PC-9 (cell line): ENCODE data around the gene MMP2. TPM values are rescaled to one million over a fixed set of nuclear protein-coding genes. Genes with fewer than 3 reads are reported as not detected.

Experiments used
- BruUV-seq: library from RNA; stranded (reverse); fragments of 400-500 nt; replicated peaks from 2 replicates; lab custom pipeline; 2021; lab: Mats Ljungman, UMichigan
- CTCF ChIA-PET: fragments of 300-600 bp; sonication (Branson Sonifier 250); formaldehyde crosslinking; loops from one replicate; lab custom pipeline; 2022; ENCODE audit warnings: antibody characterized with exemption; lab: Charles Lee
- POLR2A ChIA-PET: fragments of 300-600 bp; sonication (Branson Sonifier 250); formaldehyde crosslinking; loops from one replicate; lab custom pipeline; 2022; ENCODE audit warnings: antibody characterized with exemption; ENCODE audit not compliant: unreplicated experiment; lab: Charles Lee
- DNase-seq, 2 experiments: peaks; one replicate each; pipeline versions ENCODE4 v3.0.0 to v3.0.0-alpha.2; 2015 to 2022; ENCODE audit warnings: mixed read lengths in 1 of 2
- H2AFZ ChIP-seq: fragments of 200-600 bp; sonication (generic); 2 replicates; pipeline ENCODE4 v1.8.1; 2017; ENCODE audit warnings: antibody characterized with exemption
- H3F3A ChIP-seq: fragments of 200-600 bp; sonication (generic); 2 replicates; pipeline ENCODE4 v1.8.1; 2017; ENCODE audit warnings: antibody characterized with exemption, mild to moderate bottlenecking, low read depth; ENCODE audit not compliant: insufficient read depth
- H3K27ac ChIP-seq: fragments of 200-600 bp; sonication (generic); 2 replicates; pipeline ENCODE4 v1.6.1; 2016; ENCODE audit warnings: mixed run types
- H3K27me3 ChIP-seq: fragments of 200-600 bp; sonication (generic); 2 replicates; pipeline ENCODE4 v1.6.1; 2016; ENCODE audit warnings: low read depth, mixed run types; ENCODE audit not compliant: insufficient read depth
- H3K36me3 ChIP-seq: fragments of 200-600 bp; sonication (generic); 2 replicates; pipeline ENCODE4 v1.6.1; 2016; ENCODE audit warnings: low read depth, mixed run types
- H3K4me1 ChIP-seq: fragments of 200-600 bp; sonication (generic); replicated peaks from 2 replicates; pipeline ENCODE4 v1.6.1; 2016; ENCODE audit warnings: mixed run types; ENCODE audit not compliant: insufficient read depth
- H3K4me2 ChIP-seq: fragments of 200-600 bp; sonication (generic); 2 replicates; pipeline ENCODE4 v1.6.1; 2017; ENCODE audit warnings: mixed run types
- H3K4me3 ChIP-seq: fragments of 200-600 bp; sonication (generic); 2 replicates; pipeline ENCODE4 v1.6.1; 2016; ENCODE audit warnings: mixed run types
- H3K79me2 ChIP-seq: fragments of 200-600 bp; sonication (generic); 2 replicates; pipeline ENCODE4 v1.6.1; 2017; ENCODE audit warnings: low read depth, mixed run types
- H3K9me2 ChIP-seq: fragments of 200-600 bp; sonication (generic); 2 replicates; pipeline ENCODE4 v1.8.1; 2017; ENCODE audit warnings: mild to moderate bottlenecking; ENCODE audit not compliant: insufficient read depth
- H3K9me3 ChIP-seq: fragments of 200-600 bp; sonication (generic); 2 replicates; pipeline ENCODE4 v1.8.1; 2016; ENCODE audit warnings: low read depth; ENCODE audit not compliant: insufficient read depth
- H4K20me1 ChIP-seq: fragments of 200-600 bp; sonication (generic); 2 replicates; pipeline ENCODE4 v1.8.1; 2017; ENCODE audit not compliant: insufficient read depth
- CTCF ChIP-seq: fragments of 200-600 bp; sonication (generic); conservative IDR thresholded peaks from 2 replicates; pipeline ENCODE4 v1.6.1; 2017; ENCODE audit warnings: mixed run types, antibody characterized with exemption, mild to moderate bottlenecking, moderate library complexity
- EZH2 ChIP-seq: fragments of 200-600 bp; sonication (generic); IDR thresholded peaks from 2 replicates; pipeline ENCODE4 v1.8.0; 2017; ENCODE audit warnings: antibody characterized with exemption, low read depth
- intact Hi-C: fragments of 100-400 bp; cut with micrococcal nuclease; formaldehyde crosslinking; loops from one replicate; pipeline ENCODE4 v1.10.0; 2022; ENCODE audit not compliant: unreplicated experiment
- total RNA-seq: library from RNA; stranded (reverse); gene quantifications from 2 replicates; pipeline ENCODE4 v1.2.3, GENCODE V29; 2021

The MMP2 gene
- total RNA-seq, 1 experiment from 2014 or later = 0.50 TPM

DNA sequence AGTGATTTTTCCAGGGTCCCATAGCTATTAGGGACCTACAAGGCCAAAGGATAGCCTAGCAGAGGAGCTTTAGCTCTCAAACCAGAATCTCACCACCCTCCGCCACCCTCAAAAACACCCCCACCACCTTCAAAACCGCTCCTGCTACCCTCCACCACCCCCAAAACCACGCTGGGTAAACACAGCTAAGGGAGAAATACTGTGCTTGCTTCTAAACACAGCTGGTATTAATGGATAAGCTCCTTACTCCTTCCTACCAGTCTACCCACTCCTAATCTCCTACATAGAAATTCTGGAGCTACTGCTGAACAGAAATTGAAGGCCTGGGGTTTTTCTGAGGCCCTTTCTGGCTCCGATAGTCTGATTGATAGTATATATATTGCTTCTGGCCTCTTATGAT, 27.7 kb downstream of the MMP2 start:
- Histone ChIP-seq H3K27me3 (no peaks in the 10 kb centered on the region), H3K27ac (no peak overlapping the region), H3K4me1 (peaks cover 42% of the 10 kb centered on the region), H3F3A (peaks cover 19% of the 10 kb centered on the region), H3K4me3 (no peak overlapping the region), H3K9me2 (no peaks in the 10 kb centered on the region), H3K9me3 (no peaks in the 10 kb centered on the region; the same call in 1 of the 2 replicates), H4K20me1 (no peaks in the 10 kb centered on the region), H2AFZ (no peak overlapping the region), H3K79me2 (peaks cover 27% of the 10 kb centered on the region), H3K36me3 (peaks cover 5% of the 10 kb centered on the region; the same call in 1 of the 2 replicates), H3K4me2 (no peak overlapping the region)
- ChIA-PET CTCF (no interaction called here), POLR2A (no interaction called here)
- intact Hi-C loops = no loop called here
- TF ChIP-seq CTCF (no peak), EZH2 (no peak)
- no TSS peak for BruUV-seq
- no peak for DNase-seq

DNA sequence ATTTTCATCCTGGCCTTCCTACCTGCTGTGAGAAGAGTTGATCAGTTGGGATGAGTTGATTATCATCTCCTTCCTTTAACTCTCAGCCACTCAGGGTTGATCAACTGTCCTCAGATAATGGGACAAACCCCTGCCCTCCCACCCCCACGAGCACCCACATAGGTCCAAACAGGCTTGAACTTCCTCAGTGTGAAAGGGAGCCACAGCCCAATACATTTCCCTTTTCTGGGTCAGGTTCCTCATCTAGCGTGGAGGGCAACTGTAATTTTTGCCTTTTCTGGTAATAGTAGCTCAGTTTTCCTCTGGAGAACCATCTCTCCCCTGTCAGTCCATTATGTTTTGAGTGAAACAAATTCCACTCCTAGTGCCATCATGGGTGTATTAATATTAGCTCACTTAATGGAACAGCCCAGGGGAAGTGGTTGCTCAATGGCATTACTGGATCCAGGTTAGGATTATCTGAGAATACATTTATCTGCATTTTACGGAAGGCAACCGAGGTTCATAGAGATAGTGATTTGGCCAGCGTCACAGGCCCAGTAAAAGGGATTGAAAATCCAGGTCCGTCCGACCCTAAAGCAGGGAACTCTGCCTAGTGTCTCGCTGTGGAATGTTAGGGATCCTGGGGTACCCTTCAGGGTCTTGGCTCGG, 29.4 kb downstream of the MMP2 start:
- DNase-seq = no peak
- peaks cover 25% of the 10 kb centered on the region for H3K4me1 ChIP-seq
- H4K20me1 ChIP-seq = no peaks in the 10 kb centered on the region
- no peak overlapping the region for H3K27ac ChIP-seq
- no TSS peak for BruUV-seq
- POLR2A ChIA-PET = no interaction called here
- TF ChIP-seq CTCF (no peak), EZH2 (no peak)
- no peaks in the 10 kb centered on the region for H3K27me3 ChIP-seq
- H3K9me3 ChIP-seq = peaks cover 11% of the 10 kb centered on the region
- H3K79me2 ChIP-seq = peaks cover 42% of the 10 kb centered on the region
- H3F3A ChIP-seq = peaks cover 3% of the 10 kb centered on the region; the same call in 1 of the 2 replicates
- peak overlapping the region; percentile 76 for H3K4me3 ChIP-seq
- intact Hi-C loops = loop anchor here (2.0 kb wide), 1 partner anchor 38 kb away; no protein-coding TSS in a partner anchor
- H3K9me2 ChIP-seq = no peaks in the 10 kb centered on the region
- peaks cover 22% of the 10 kb centered on the region for H3K36me3 ChIP-seq
- H3K4me2 ChIP-seq = peak overlapping the region; percentile 77; the same call in 1 of the 2 replicates
- H2AFZ ChIP-seq = no peak overlapping the region
- CTCF ChIA-PET = no interaction called here

DNA sequence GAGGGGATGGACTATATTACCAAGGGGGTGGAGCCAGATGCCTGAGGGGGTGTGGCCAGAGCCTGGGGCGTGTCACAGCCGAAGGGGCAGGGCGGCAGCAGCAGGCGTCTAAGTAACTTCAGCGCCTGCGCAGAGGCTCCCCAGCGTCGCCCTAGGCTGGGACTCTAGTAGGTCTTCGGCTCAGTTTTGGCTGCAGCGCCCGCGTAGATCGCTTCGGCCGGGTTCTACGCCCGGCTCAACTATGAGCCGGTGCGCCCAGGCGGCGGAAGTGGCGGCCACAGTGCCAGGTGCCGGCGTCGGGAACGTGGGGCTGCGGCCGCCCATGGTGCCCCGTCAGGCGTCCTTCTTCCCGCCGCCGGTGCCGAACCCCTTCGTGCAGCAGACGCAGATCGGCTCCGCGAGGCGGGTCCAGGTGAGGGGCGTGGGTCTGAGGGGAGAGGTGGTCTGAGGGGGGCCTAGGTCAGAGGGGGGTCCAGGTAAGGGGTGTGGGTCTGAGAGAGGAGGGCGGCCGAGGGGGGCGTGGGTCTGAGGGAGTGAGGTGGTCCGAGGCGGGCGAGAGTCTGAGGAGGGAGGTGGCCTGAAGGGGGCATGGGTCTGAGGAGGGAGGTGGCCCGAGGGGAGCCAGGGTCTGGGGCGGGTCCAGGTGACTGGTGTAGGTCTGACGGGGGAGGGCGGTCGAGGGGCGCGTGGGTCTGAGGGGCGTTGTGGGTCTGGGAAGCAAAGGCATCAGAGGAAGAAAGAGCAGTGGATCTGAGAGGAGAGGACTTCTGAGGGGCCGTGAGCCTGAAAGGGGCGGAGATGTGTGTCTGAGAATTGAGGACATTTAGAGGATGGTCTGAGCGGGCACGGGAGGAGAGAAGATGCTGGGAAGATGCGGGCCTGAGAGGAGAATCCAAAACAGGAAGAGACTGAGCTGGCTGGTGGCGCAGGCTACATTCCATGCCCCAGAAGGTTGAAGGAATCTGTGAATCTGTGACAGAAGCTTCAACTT, 30.2 kb downstream of the MMP2 start, which contains the start of gene LPCAT2:
LPCAT2 (plus strand) TSS at position 132 of the 991 bp plus-strand sequence; CDS start at position 242, 110 bp downstream.
- Histone ChIP-seq H3K4me1 (peaks cover 17% of the 10 kb centered on the region), H3K27me3 (no peaks in the 10 kb centered on the region), H3K36me3 (peaks cover 24% of the 10 kb centered on the region), H3K79me2 (peaks cover 50% of the 10 kb centered on the region), H3K4me3 (peak within 1 kb of the TSS; percentile 76), H3K4me2 (peak within 1 kb of the TSS; percentile 77), H3K27ac (peak within 1 kb of the TSS; percentile 41), H4K20me1 (no peaks in the 10 kb centered on the region), H3K9me2 (no peaks in the 10 kb centered on the region), H2AFZ (peak within 1 kb of the TSS; percentile 88), H3F3A (no peaks in the 10 kb centered on the region), H3K9me3 (peaks cover 11% of the 10 kb centered on the region)
- BruUV-seq = no TSS peak
- ChIA-PET CTCF (interaction anchor here (0.6 to 0.9 kb wide), 2 partner anchors 14 to 58 kb away, joined by 12 to 17 read pairs; no protein-coding TSS in a partner anchor), POLR2A (no interaction called here)
- TF ChIP-seq EZH2 = no peak
- TF ChIP-seq CTCF = 0 out of 2 replicates have a peak, but pooled peaks have one; percentile 22
- intact Hi-C loops = loop anchor here (2.0 kb wide), 1 partner anchor 38 kb away; no protein-coding TSS in a partner anchor
- DNase-seq = peak; percentile 71 to 84
